Endodermal cell (in vitro differentiated cells): ENCODE results near the gene LCP1. TPM values are rescaled to one million over a fixed set of nuclear protein-coding genes. Genes with fewer than 3 reads are reported as not detected.

Experiments used
- DNase-seq: peaks from one replicate; pipeline ENCODE4 v3.0.0-alpha.2; 2017
- H3K27ac ChIP-seq: 2 replicates; pipeline ENCODE4 v1.5.1; 2013; ENCODE audit warnings: mild to moderate bottlenecking, low read depth, low read length, moderate library complexity
- H3K27me3 ChIP-seq: 2 replicates; pipeline ENCODE4 v1.6.1; 2013; ENCODE audit warnings: mild to moderate bottlenecking, low read length, moderate library complexity; ENCODE audit not compliant: insufficient read depth, control insufficient read depth, poor library complexity, severe bottlenecking
- H3K36me3 ChIP-seq: 2 replicates; pipeline ENCODE4 v1.7.0; 2013; ENCODE audit warnings: mild to moderate bottlenecking, low read length, moderate library complexity; ENCODE audit not compliant: control insufficient read depth, insufficient read depth
- H3K4me1 ChIP-seq: one replicate; pipeline ENCODE4 v1.7.0; 2013; ENCODE audit warnings: low read length; ENCODE audit not compliant: control insufficient read depth, insufficient read depth
- H3K4me3 ChIP-seq: 2 replicates; pipeline ENCODE4 v1.5.1; 2013; ENCODE audit warnings: mild to moderate bottlenecking, low read length, moderate library complexity
- H3K9ac ChIP-seq: 2 replicates; pipeline ENCODE4 v1.6.1; 2013; ENCODE audit warnings: mild to moderate bottlenecking, low read length, moderate library complexity; ENCODE audit not compliant: poor library complexity, severe bottlenecking; ENCODE audit errors: extremely low read depth
- H3K9me3 ChIP-seq: 2 replicates; pipeline ENCODE4 v1.6.1; 2013; ENCODE audit warnings: mild to moderate bottlenecking, low read length, moderate library complexity; ENCODE audit not compliant: control insufficient read depth
- H3K27ac Mint-ChIP-seq: 2 replicates; pipeline ENCODE4 v1.8.0; 2020; ENCODE audit warnings: mixed read lengths
- H3K27me3 Mint-ChIP-seq: 2 replicates; pipeline ENCODE4 v1.8.0; 2021; ENCODE audit warnings: mild to moderate bottlenecking, mixed read lengths; ENCODE audit not compliant: insufficient read depth
- H3K36me3 Mint-ChIP-seq: 2 replicates; pipeline ENCODE4 v1.8.0; 2020; ENCODE audit warnings: low read depth, mixed read lengths
- H3K4me1 Mint-ChIP-seq: 2 replicates; pipeline ENCODE4 v1.8.0; 2020; ENCODE audit warnings: mixed read lengths
- H3K4me3 Mint-ChIP-seq: 2 replicates; pipeline ENCODE4 v1.8.0; 2020; ENCODE audit warnings: mild to moderate bottlenecking, moderate library complexity, mixed read lengths
- H3K9me3 Mint-ChIP-seq: 2 replicates; pipeline ENCODE4 v1.8.0; 2020; ENCODE audit warnings: mild to moderate bottlenecking, mixed read lengths
- WGBS, 2 experiments: methylation state at CpG; one replicate each; pipeline versions ENCODE4 v1.1.5 to v1.1.7; 2013; ENCODE audit warnings: missing lambda C conversion rate in 2 of 2, mixed read lengths in 1 of 2; ENCODE audit not compliant: insufficient coverage in 1 of 2, insufficient read length in 1 of 2; 5-methylcytosine and 5-hydroxymethylcytosine counted together
- total RNA-seq, 2 donors: library from RNA; stranded (reverse); fragmentation: NEBNext Ultra II Directional in 1 of 2; extraction: Animal tissue kit (Norgen Biotek cat#: 25700) in 1 of 2; gene quantifications; 2 replicates in 1 of 2; 3 replicates in 1 of 2; pipeline ENCODE4 v1.2.1, GENCODE V29; 2021
- TF ChIP-seq, protein P1 (sequence below): fragments of 200-600 bp; sonication (generic); conservative IDR thresholded peaks from 2 replicates; pipeline ENCODE4 v1.5.0; 2021; ENCODE audit warnings: antibody characterized with exemption, mild to moderate bottlenecking

Gene LCP1
- total RNA-seq, 2 donors from 2014 or later, result 3.0 to 16.8 TPM

DNA sequence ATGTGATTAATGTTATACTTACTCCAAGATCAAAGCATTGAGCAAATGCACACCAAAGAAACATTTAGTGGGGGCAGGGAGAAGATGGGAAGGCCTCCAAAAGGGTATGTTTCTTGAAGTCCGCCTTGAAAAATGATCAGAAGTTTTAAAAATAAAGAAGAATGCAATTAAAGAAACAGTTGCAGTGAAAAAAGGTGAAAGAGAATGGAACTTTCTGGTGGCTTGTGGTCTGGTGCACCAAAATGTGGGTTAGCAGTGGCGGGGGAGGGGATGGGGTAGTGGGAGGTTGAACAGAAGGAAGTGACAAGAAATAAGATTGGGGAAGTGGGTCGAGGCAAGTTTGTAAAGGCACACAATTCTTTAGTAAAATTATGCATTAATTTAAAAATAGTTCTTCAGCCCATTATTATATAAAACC, 2.5 kb downstream of the LCP1 start:
- Mint-ChIP-seq H3K27ac (no peak overlapping the region), H3K36me3 (no peaks in the 10 kb centered on the region)

GRCh38 chr13:46178821-46179220, 3.2 kb downstream of the LCP1 start:
- DNase-seq, result no peak
- Mint-ChIP-seq H3K36me3 (no peaks in the 10 kb centered on the region), H3K27ac (no peak overlapping the region), H3K27me3 (peaks cover 4% of the 10 kb centered on the region), H3K4me3 (no peak overlapping the region), H3K4me1 (peaks cover 28% of the 10 kb centered on the region), H3K9me3 (no peaks in the 10 kb centered on the region)
- Histone ChIP-seq H3K9me3 (no peaks in the 10 kb centered on the region), H3K27me3 (no peaks in the 10 kb centered on the region), H3K9ac (no peak overlapping the region), H3K4me1 (peaks cover 4% of the 10 kb centered on the region), H3K27ac (no peak overlapping the region), H3K36me3 (no peaks in the 10 kb centered on the region), H3K4me3 (no peak overlapping the region)
- TF ChIP-seq, protein P1, sequence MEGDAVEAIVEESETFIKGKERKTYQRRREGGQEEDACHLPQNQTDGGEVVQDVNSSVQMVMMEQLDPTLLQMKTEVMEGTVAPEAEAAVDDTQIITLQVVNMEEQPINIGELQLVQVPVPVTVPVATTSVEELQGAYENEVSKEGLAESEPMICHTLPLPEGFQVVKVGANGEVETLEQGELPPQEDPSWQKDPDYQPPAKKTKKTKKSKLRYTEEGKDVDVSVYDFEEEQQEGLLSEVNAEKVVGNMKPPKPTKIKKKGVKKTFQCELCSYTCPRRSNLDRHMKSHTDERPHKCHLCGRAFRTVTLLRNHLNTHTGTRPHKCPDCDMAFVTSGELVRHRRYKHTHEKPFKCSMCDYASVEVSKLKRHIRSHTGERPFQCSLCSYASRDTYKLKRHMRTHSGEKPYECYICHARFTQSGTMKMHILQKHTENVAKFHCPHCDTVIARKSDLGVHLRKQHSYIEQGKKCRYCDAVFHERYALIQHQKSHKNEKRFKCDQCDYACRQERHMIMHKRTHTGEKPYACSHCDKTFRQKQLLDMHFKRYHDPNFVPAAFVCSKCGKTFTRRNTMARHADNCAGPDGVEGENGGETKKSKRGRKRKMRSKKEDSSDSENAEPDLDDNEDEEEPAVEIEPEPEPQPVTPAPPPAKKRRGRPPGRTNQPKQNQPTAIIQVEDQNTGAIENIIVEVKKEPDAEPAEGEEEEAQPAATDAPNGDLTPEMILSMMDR, result no peak

More for the DNA sequence above, 2.5 kb downstream of the LCP1 start:
- Mint-ChIP-seq H3K4me3 (no peak overlapping the region), H3K27me3 (peaks cover 4% of the 10 kb centered on the region), H3K9me3 (no peaks in the 10 kb centered on the region), H3K4me1 (peaks cover 34% of the 10 kb centered on the region)
- Histone ChIP-seq H3K36me3 (no peaks in the 10 kb centered on the region), H3K27ac (no peak overlapping the region), H3K9me3 (no peaks in the 10 kb centered on the region), H3K4me1 (peaks cover 4% of the 10 kb centered on the region), H3K27me3 (no peaks in the 10 kb centered on the region), H3K9ac (no peak overlapping the region), H3K4me3 (no peak overlapping the region)
- WGBS, 2 experiments, result 89 to 90% methylated on average over 1 to 2 of the region's 3 CpGs
- TF ChIP-seq, protein P1, result no peak
- no peak for DNase-seq

DNA sequence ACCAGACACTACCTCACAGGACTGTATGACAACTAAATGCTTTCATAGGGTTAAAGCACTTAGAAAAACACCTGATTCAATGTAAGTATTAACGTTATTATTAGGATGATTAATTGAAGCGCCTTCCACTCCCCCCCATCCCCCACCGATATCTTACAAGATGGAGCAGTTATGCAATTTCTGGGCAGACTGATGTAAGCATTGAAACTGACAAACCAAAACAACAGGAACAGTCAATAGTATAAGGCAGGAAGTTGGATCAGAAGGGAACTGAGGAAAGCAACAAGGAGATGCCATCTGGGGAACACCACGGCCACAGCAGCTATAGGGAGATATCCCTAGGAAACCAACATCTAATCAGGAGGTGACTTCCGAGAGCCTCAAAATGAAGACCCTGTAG, 3.8 kb downstream of the LCP1 start:
- Histone ChIP-seq H3K9me3 (no peaks in the 10 kb centered on the region), H3K27ac (no peak overlapping the region), H3K4me3 (no peak overlapping the region), H3K4me1 (peaks cover 4% of the 10 kb centered on the region), H3K27me3 (no peaks in the 10 kb centered on the region), H3K9ac (no peak overlapping the region), H3K36me3 (no peaks in the 10 kb centered on the region)
- Mint-ChIP-seq H3K27me3 (peaks cover 4% of the 10 kb centered on the region), H3K9me3 (no peaks in the 10 kb centered on the region), H3K4me3 (no peak overlapping the region), H3K36me3 (no peaks in the 10 kb centered on the region), H3K4me1 (peaks cover 26% of the 10 kb centered on the region), H3K27ac (no peak overlapping the region)
- WGBS, 2 experiments, result 92 to 100% methylated on average over 1 to 4 of the region's 5 CpGs
- no peak for DNase-seq
- TF ChIP-seq, protein P1, result no peak
